MM.1S (cell line): ENCODE measurements around the gene SLC3A2.

Experiments used
- DNase-seq: peaks from one replicate; pipeline ENCODE4 v3.0.0-alpha.2; 2015
- H2AFZ ChIP-seq: fragments of 300-600 bp; sonication (generic); 2 replicates; pipeline ENCODE4 v1.6.0; 2016; ENCODE audit warnings: antibody characterized with exemption, low read length
- H3F3A ChIP-seq: fragments of 300-600 bp; sonication (generic); 2 replicates; pipeline ENCODE4 v1.6.1; 2016; ENCODE audit warnings: mild to moderate bottlenecking, antibody characterized with exemption, low read length, moderate library complexity, mixed read lengths; ENCODE audit not compliant: insufficient read depth
- H3K27ac ChIP-seq: fragments of 300-600 bp; sonication (generic); 2 replicates; pipeline ENCODE4 v1.5.1; 2016; ENCODE audit warnings: mild to moderate bottlenecking, low read length
- H3K27me3 ChIP-seq: fragments of 300-600 bp; sonication (generic); replicated peaks from 2 replicates; pipeline ENCODE4 v1.6.0; 2016; ENCODE audit warnings: low read length; ENCODE audit not compliant: insufficient read depth
- H3K36me3 ChIP-seq: fragments of 300-600 bp; sonication (generic); replicated peaks from 2 replicates; pipeline ENCODE4 v1.6.1; 2016; ENCODE audit warnings: mild to moderate bottlenecking, low read length, mixed read lengths; ENCODE audit not compliant: insufficient read depth
- H3K4me1 ChIP-seq: fragments of 300-600 bp; sonication (generic); 2 replicates; pipeline ENCODE4 v1.6.1; 2016; ENCODE audit warnings: low read length, mixed read lengths
- H3K4me2 ChIP-seq: fragments of 300-600 bp; sonication (generic); 2 replicates; pipeline ENCODE4 v1.6.0; 2016; ENCODE audit warnings: low read depth, low read length
- H3K4me3 ChIP-seq: fragments of 300-600 bp; sonication (generic); 2 replicates; pipeline ENCODE4 v1.5.1; 2016; ENCODE audit warnings: low read length, mixed read lengths
- H3K79me2 ChIP-seq: fragments of 300-600 bp; sonication (generic); 2 replicates; pipeline ENCODE4 v1.6.1; 2016; ENCODE audit warnings: mixed run types, low read length, mixed read lengths
- H3K9ac ChIP-seq: fragments of 300-600 bp; sonication (generic); 2 replicates; pipeline ENCODE4 v1.6.1; 2016; ENCODE audit warnings: low read length, mixed read lengths
- H3K9me2 ChIP-seq: fragments of 300-600 bp; sonication (generic); replicated peaks from 2 replicates; pipeline ENCODE4 v1.6.1; 2016; ENCODE audit warnings: mild to moderate bottlenecking, low read length, mixed read lengths; ENCODE audit not compliant: insufficient read depth
- H3K9me3 ChIP-seq: fragments of 300-600 bp; sonication (generic); replicated peaks from 2 replicates; pipeline ENCODE4 v1.6.1; 2016; ENCODE audit warnings: mild to moderate bottlenecking, low read length, mixed read lengths; ENCODE audit not compliant: insufficient read depth
- H4K20me1 ChIP-seq: fragments of 300-600 bp; sonication (generic); 2 replicates; pipeline ENCODE4 v1.6.1; 2016; ENCODE audit warnings: mild to moderate bottlenecking, low read length, moderate library complexity, mixed read lengths; ENCODE audit not compliant: insufficient read depth
- EZH2 ChIP-seq: fragments of 300-600 bp; sonication (generic); optimal IDR thresholded peaks from 2 replicates; pipeline ENCODE3; 2017; ENCODE audit warnings: low read depth, mild to moderate bottlenecking, antibody characterized with exemption, low read length, mixed read lengths
- EZH2phosphoT487 ChIP-seq: fragments of 300-600 bp; sonication (generic); IDR thresholded peaks from 2 replicates; pipeline ENCODE4 v1.6.1; 2018; ENCODE audit warnings: antibody characterized with exemption, low read length
- TF ChIP-seq, protein P1 (sequence below): fragments of 300-600 bp; sonication (generic); IDR thresholded peaks from 2 replicates; pipeline ENCODE4 v1.5.1; 2016; ENCODE audit warnings: antibody characterized with exemption, low read length, mixed read lengths

The SLC3A2 gene

DNA sequence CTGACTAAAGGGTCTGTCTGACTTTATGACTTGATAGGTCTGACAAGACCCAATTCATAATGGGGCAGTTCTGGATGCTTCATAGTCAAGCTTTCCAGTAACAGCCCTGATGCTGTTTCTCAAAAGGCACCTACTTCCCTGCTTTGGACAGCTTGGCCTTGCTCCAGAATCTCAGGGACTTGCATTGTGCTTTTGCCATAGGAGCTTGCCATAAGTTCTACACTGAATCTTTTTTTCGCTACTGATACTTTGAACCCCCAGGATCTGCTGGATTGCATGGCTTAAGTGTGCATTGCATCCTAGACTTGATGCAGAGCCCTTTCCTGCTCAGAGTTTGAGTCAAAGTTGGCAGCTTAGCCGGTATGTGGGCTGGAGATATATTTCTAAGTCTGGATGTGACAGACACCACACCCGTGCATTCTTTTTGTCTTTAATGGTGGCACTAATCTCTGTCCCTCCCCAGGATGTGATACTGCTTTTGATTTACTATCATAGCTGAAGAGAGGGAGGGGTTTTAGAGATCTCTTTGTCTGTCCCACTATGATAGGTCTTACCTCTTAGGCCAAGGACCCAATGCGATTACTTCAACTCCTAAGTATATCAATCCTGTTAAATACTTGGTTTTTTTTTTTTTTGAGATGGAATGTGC lies 16.9 kb upstream of the SLC3A2 start:
- H3K4me1 ChIP-seq = peaks cover 3% of the 10 kb centered on the region; the same call in 1 of the 2 replicates
- H3K27me3 ChIP-seq = no peaks in the 10 kb centered on the region
- no peaks in the 10 kb centered on the region for H3K9me2 ChIP-seq
- H3K27ac ChIP-seq = no peak overlapping the region
- no peaks in the 10 kb centered on the region for H4K20me1 ChIP-seq
- no peak overlapping the region for H3K4me2 ChIP-seq
- H3K9ac ChIP-seq = no peak overlapping the region
- peaks cover 4% of the 10 kb centered on the region; the same call in 1 of the 2 replicates for H3F3A ChIP-seq
- peaks cover 53% of the 10 kb centered on the region for H3K79me2 ChIP-seq
- H3K9me3 ChIP-seq = no peaks in the 10 kb centered on the region
- no peak overlapping the region for H2AFZ ChIP-seq
- TF ChIP-seq, protein P1, sequence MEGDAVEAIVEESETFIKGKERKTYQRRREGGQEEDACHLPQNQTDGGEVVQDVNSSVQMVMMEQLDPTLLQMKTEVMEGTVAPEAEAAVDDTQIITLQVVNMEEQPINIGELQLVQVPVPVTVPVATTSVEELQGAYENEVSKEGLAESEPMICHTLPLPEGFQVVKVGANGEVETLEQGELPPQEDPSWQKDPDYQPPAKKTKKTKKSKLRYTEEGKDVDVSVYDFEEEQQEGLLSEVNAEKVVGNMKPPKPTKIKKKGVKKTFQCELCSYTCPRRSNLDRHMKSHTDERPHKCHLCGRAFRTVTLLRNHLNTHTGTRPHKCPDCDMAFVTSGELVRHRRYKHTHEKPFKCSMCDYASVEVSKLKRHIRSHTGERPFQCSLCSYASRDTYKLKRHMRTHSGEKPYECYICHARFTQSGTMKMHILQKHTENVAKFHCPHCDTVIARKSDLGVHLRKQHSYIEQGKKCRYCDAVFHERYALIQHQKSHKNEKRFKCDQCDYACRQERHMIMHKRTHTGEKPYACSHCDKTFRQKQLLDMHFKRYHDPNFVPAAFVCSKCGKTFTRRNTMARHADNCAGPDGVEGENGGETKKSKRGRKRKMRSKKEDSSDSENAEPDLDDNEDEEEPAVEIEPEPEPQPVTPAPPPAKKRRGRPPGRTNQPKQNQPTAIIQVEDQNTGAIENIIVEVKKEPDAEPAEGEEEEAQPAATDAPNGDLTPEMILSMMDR = no peak
- TF ChIP-seq EZH2phosphoT487 (no peak), EZH2 (no peak)
- H3K36me3 ChIP-seq = no peaks in the 10 kb centered on the region
- DNase-seq = no peak
- no peak overlapping the region for H3K4me3 ChIP-seq

DNA sequence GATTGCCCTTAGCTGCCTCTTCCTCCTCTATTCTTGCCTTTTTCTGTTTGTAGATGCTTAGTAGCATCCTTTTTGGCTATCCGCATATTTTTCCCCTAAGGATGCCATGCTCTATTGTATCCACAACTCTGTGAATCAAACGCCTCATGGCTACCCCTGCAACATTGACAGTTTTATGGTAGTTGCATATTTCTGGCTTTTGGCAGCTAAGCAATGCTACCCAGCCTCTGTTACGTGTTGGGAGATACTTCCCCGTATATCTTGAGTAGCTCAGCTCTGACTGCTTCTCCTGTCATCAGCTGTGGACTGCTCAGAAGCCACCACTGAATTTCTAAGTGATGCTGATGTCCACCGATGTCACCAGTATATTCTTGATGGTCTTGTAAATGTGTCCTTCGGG lies 15.1 kb upstream of the SLC3A2 start:
- Histone ChIP-seq H3K9me3 (no peaks in the 10 kb centered on the region), H3K4me3 (no peak overlapping the region), H4K20me1 (no peaks in the 10 kb centered on the region), H3K4me2 (no peak overlapping the region), H3K27ac (no peak overlapping the region), H3K4me1 (peaks cover 3% of the 10 kb centered on the region; the same call in 1 of the 2 replicates), H3K79me2 (peaks cover 54% of the 10 kb centered on the region), H3F3A (peaks cover 4% of the 10 kb centered on the region; the same call in 1 of the 2 replicates), H3K9me2 (no peaks in the 10 kb centered on the region), H2AFZ (no peak overlapping the region), H3K27me3 (no peaks in the 10 kb centered on the region), H3K9ac (no peak overlapping the region), H3K36me3 (no peaks in the 10 kb centered on the region)
- no peak for DNase-seq
- TF ChIP-seq, protein P1 = no peak
- TF ChIP-seq EZH2 = no peak
- TF ChIP-seq EZH2phosphoT487 = no peak

DNA sequence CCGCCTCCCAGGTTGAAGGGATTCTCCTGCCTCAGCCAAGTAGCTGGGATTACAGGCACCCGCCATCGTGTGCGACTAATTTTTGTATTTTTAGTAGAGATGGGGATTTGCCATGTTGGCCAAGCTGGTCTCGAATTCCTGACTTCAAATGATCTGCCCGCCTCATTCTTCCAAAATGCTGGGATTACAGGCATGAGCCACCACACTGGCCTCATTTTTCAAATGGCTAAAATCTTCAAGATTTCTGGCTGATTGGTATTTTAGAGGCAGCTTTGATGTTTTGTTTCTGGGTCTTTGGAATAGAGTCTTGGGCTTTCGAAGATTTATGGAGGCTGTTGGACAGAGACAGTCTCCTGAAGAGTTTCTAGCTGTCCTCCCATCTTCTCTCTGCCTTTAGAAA lies 5.8 kb upstream of the SLC3A2 start:
- DNase-seq = no peak
- H3K36me3 ChIP-seq = no peaks in the 10 kb centered on the region
- H3K9ac ChIP-seq = no peak overlapping the region
- no peak overlapping the region for H3K4me3 ChIP-seq
- TF ChIP-seq EZH2phosphoT487 (no peak), EZH2 (no peak)
- TF ChIP-seq, protein P1 = no peak
- H3K27me3 ChIP-seq = no peaks in the 10 kb centered on the region
- H2AFZ ChIP-seq = no peak overlapping the region
- no peaks in the 10 kb centered on the region for H3K9me2 ChIP-seq
- no peak overlapping the region for H3K27ac ChIP-seq
- no peaks in the 10 kb centered on the region for H4K20me1 ChIP-seq
- H3K4me2 ChIP-seq = no peak overlapping the region
- H3K4me1 ChIP-seq = peaks cover 2% of the 10 kb centered on the region; the same call in 1 of the 2 replicates
- no peaks in the 10 kb centered on the region for H3K9me3 ChIP-seq
- H3F3A ChIP-seq = 0 out of 2 replicates have a peak, but pooled peaks cover 3% of the 10 kb centered on the region
- H3K79me2 ChIP-seq = peaks cover 10% of the 10 kb centered on the region; the same call in 1 of the 2 replicates
